Uterus (tissue), 4 donors: ENCODE data around the gene ACVR1B. TPM values are rescaled to one million over a fixed set of nuclear protein-coding genes. Genes with fewer than 3 reads are reported as not detected.

Source experiments
- DNase-seq, 2 donors: peaks; one replicate each; pipeline ENCODE4 v3.0.0-alpha.2; 2019 to 2020
- H3K27ac ChIP-seq, 2 donors: fragments of 200-600 bp; sonication (generic); 1 replicate in 1 of 2; 2 replicates in 1 of 2; pipeline ENCODE4 v1.5.1; 2016 to 2018
- H3K27me3 ChIP-seq, 2 donors: fragments of 200-600 bp; sonication (generic); one replicate each; pipeline ENCODE4 v1.5.1; 2018 to 2019; ENCODE audit warnings: control low read depth in 1 of 2
- H3K36me3 ChIP-seq, 2 donors: fragments of 200-600 bp; sonication (generic); one replicate each; pipeline ENCODE4 v1.5.1; 2019; ENCODE audit warnings: control low read depth in 1 of 2
- H3K4me1 ChIP-seq, 2 donors: fragments of 200-600 bp; sonication (generic); one replicate each; pipeline ENCODE4 v1.5.1; 2018 to 2019; ENCODE audit warnings: control low read depth in 1 of 2
- H3K4me3 ChIP-seq, 2 donors: fragments of 200-600 bp; sonication (generic); 1 replicate in 1 of 2; 2 replicates in 1 of 2; pipeline ENCODE4 v1.5.1; 2018 to 2019; ENCODE audit warnings: mild to moderate bottlenecking in 1 of 2
- H3K9me3 ChIP-seq, 2 donors: fragments of 200-600 bp; sonication (generic); one replicate each; pipeline ENCODE4 v1.5.1; 2019; ENCODE audit warnings: control low read depth in 1 of 2
- CTCF ChIP-seq, 4 experiments: fragments of 200-600 bp in 2 of 4; fragments of 450-650 bp in 2 of 4; sonication (generic) in 2 of 4; IDR thresholded peaks; one replicate each; pipeline ENCODE4 v1.5.1; 2016 to 2019; ENCODE audit warnings: antibody characterized with exemption in 4 of 4, mild to moderate bottlenecking in 2 of 4, moderate library complexity in 1 of 4
- POLR2A ChIP-seq, 2 donors: fragments of 450-650 bp; IDR thresholded peaks; one replicate each; pipeline ENCODE4 v1.6.1; 2016; ENCODE audit warnings: antibody characterized with exemption in 2 of 2, mild to moderate bottlenecking in 1 of 2, moderate library complexity in 1 of 2
- intact Hi-C: fragments of 100-400 bp; cut with DNase I; formaldehyde crosslinking; loops from one replicate; pipeline ENCODE4 v1.15.1; 2023; ENCODE audit warnings: low total_unique reads
- total RNA-seq, 4 donors: library from RNA; depleted of rRNA in 3 of 4; stranded (reverse); fragments of >200 nt in 3 of 4; gene quantifications; one replicate each; pipeline versions ENCODE4 v1.1.0 to v1.2.4, GENCODE V29; 2014 to 2023
- donor health status: DM: yes; HTN: yes; CAD: no.

ACVR1B gene
- total RNA-seq, 4 donors from 2014 or later = 2.6 to 31.6 (median 14.4) TPM

- DNase-seq = peak; percentile 62 to 69
- H3K4me3 ChIP-seq = no peak overlapping the region
- no peaks in the 10 kb centered on the region for H3K36me3 ChIP-seq
- intact Hi-C loops = no loop called here
- TF ChIP-seq CTCF (IDR thresholded peaks at IDR 0.05) (peak; percentile 91 to 95 (median 92)), POLR2A (IDR thresholded peaks at IDR 0.05) (no peak)
- no peaks in the 10 kb centered on the region for H3K9me3 ChIP-seq
- H3K27ac ChIP-seq = no peak overlapping the region
- H3K4me1 ChIP-seq = no peaks in the 10 kb centered on the region
- H3K27me3 ChIP-seq = no peaks in the 10 kb centered on the region
Measured at GRCh38 chr12:51980051-51980808, 28.7 kb downstream of the ACVR1B start.

- Histone ChIP-seq H3K27me3 (no peaks in the 10 kb centered on the region), H3K4me3 (no peak overlapping the region), H3K36me3 (no peaks in the 10 kb centered on the region), H3K4me1 (no peaks in the 10 kb centered on the region), H3K27ac (no peak overlapping the region), H3K9me3 (no peaks in the 10 kb centered on the region)
- DNase-seq = no peak
- no peak for TF ChIP-seq POLR2A (IDR thresholded peaks at IDR 0.05)
- no peak for TF ChIP-seq CTCF (IDR thresholded peaks at IDR 0.05)
- intact Hi-C loops = no loop called here
Measured at GRCh38 chr12:51980809-51981127, 29.3 kb downstream of the ACVR1B start.

GRCh38 chr12:51984657-51985056, 33.2 kb downstream of the ACVR1B start:
- intact Hi-C loops = no loop called here
- no peak overlapping the region for H3K27ac ChIP-seq
- H3K9me3 ChIP-seq = no peaks in the 10 kb centered on the region
- no peak for DNase-seq
- H3K4me3 ChIP-seq = no peak overlapping the region
- TF ChIP-seq CTCF (IDR thresholded peaks at IDR 0.05) (no peak), POLR2A (IDR thresholded peaks at IDR 0.05) (no peak)
- H3K27me3 ChIP-seq = no peaks in the 10 kb centered on the region
- H3K4me1 ChIP-seq = no peaks in the 10 kb centered on the region
- H3K36me3 ChIP-seq = no peaks in the 10 kb centered on the region

GRCh38 chr12:51985154-51985835, 33.8 kb downstream of the ACVR1B start:
- TF ChIP-seq CTCF (IDR thresholded peaks at IDR 0.05) (no peak), POLR2A (IDR thresholded peaks at IDR 0.05) (no peak)
- intact Hi-C loops = no loop called here
- H3K4me3 ChIP-seq = no peak overlapping the region

GRCh38 chr12:51986834-51987233, 35.3 kb downstream of the ACVR1B start:
- no peaks in the 10 kb centered on the region for H3K9me3 ChIP-seq
- no peaks in the 10 kb centered on the region for H3K4me1 ChIP-seq
- no peaks in the 10 kb centered on the region for H3K36me3 ChIP-seq
- no peak for DNase-seq
- no peak for TF ChIP-seq POLR2A (IDR thresholded peaks at IDR 0.05)
- TF ChIP-seq CTCF (IDR thresholded peaks at IDR 0.05) = no peak
- no peak overlapping the region for H3K27ac ChIP-seq
- intact Hi-C loops = no loop called here
- no peaks in the 10 kb centered on the region for H3K27me3 ChIP-seq
- H3K4me3 ChIP-seq = no peak overlapping the region

More at GRCh38 chr12:51985154-51985835, 33.8 kb downstream of the ACVR1B start:
- Histone ChIP-seq H3K27me3 (no peaks in the 10 kb centered on the region), H3K27ac (no peak overlapping the region), H3K9me3 (no peaks in the 10 kb centered on the region), H3K4me1 (no peaks in the 10 kb centered on the region), H3K36me3 (no peaks in the 10 kb centered on the region)
- DNase-seq = no peak
